ENCODE results near the gene APIP.

The APIP gene

GRCh38 chr11:34877375-34877975 lies 38.7 kb downstream of the APIP start:
- no peak for DNase-seq

DNA sequence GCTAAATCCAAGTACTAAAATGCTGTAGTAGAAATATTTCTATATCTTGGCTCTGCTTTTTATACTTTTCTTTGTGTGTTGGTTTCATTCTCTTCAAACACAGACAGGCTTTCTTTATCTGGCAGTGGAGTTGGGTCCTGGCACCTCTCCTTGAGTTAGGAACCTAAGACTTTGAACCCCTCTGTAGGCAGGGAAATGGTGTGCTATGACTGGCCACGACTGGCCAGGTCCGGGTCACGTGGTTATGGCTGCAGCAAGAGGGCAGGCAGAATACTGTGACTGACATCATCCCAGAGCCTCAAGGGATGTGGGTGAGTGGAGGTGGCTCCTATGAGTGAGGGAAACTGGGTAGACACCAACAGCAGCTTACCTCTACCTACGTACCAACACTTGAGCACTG lies 42.0 kb downstream of the APIP start:
- no peak for DNase-seq

DNA sequence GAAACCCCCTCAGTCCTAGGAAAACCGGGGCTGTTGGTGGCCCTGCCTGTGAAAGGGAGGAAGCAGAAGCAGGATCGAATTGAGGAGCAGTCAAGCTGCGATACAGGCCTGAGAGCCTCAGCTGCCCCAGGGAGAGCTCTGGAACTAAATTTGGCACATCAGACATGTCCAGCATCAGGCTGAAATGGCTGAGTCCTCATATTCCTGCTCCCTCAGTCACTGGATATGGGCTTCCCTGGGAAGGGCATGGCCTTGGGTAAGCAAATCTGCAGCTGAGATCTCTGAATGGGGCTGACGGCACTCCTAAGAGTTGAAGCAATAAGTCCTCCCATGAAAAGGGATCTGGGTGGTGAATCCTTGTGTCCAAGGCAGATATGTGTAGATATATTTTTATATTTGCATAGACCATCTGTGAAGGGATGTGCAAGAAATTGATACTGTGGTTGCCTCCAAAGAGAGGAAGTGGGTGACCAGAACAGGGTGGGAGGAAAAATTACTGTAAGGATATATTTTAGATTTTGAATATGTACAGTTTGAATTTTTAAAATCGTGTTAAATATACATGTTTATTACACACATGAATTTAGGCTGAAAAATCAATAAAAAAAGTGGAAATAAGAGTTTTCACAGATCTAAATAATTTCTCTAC lies 45.5 kb downstream of the APIP start:
- DNase-seq: no peak

GRCh38 chr11:34869425-34869824 lies 46.8 kb downstream of the APIP start:
- DNase-seq: no peak

DNA sequence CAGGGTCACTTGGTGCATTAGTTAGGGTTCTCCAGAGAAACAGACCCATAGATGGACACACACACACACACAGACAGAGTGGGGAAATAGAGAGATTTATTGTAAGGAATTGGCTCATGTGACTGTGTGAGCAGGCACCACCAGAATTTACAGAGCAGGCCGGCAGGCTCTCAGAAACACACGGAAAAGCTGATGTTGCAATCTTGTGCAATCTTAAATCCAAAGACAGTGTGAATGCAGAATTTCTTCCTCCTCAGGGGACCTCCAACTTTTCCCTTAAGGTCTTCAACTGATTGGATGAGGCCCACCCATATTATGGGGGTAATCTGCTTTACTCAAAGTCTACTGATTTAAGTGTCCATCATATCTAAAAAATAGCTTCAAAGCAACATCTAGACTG lies 49.8 kb downstream of the APIP start:
- no peak for DNase-seq

GRCh38 chr11:34865261-34865660 lies 50.9 kb downstream of the APIP start:
- DNase-seq: no peak

- no peak for DNase-seq
These were observed 51.8 kb downstream of the APIP start for GRCh38 chr11:34864424-34864823.

DNA sequence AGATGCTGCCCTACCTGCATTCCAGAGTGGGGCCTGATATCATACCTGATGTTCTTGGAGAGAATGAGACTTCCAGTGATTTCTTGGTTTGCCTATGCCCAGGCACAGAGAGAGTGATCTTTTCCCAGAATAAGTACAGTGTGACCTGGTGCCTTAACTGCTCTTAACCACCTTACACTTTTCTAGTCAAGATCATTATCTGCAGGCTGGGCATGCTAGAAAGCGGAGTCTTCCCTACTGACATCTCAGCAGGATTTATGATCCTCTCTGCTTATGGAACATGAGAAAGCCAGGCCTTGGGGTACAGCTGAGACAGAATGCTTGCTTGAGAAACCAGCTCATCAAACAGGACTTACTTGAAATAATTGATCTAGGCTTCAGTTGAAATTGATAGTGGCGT lies 53.1 kb downstream of the APIP start:
- no peak for DNase-seq

DNA sequence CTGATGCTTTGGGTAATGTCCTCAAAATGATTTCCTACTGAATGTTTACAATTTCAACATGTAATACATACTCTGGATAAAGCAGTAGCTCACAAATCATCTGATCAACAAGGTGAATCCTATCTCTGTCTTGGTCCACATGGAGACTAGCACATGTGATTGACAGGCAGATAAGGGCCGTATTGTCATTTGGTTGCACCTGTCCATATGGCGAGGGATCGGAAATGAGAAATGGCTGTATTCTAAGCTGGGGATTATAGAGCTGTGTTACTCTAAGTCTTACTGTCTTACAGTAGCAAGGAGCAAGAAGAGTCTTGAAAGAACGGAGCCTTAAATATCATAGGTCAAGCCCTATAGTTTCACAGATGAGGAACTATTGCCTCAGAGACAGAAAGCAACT lies 55.7 kb downstream of the APIP start:
- DNase-seq: no peak

GRCh38 chr11:34860034-34860433 lies 56.1 kb downstream of the APIP start:
- DNase-seq: no peak

- DNase-seq: no peak
These were observed 56.7 kb downstream of the APIP start for GRCh38 chr11:34859496-34859895.

DNA sequence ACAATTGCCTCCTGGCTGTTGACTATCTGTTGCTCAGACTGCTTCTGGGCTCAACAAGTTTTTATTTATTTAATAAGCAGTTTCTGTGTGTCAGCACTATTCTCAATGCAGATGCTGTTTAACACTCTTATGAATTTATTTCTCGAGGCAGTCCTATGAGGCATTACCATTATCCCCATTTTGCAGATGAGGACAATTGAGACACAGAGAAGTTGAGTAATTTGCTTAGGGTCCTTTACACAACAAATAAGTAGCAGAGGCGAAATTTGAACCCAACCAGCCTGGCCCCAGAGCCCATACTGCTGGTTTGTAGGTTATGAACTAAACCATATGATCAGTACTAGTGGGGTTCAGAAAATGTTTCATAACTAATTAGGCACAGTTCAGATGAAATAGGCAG lies 58.7 kb downstream of the APIP start:
- DNase-seq: no peak

- DNase-seq: no peak
These were observed 59.9 kb downstream of the APIP start for GRCh38 chr11:34856251-34856650.

- no peak for DNase-seq
These were observed 60.5 kb downstream of the APIP start for GRCh38 chr11:34855754-34856095.

GRCh38 chr11:34855021-34855753 lies 61.0 kb downstream of the APIP start:
- no peak for DNase-seq

DNA sequence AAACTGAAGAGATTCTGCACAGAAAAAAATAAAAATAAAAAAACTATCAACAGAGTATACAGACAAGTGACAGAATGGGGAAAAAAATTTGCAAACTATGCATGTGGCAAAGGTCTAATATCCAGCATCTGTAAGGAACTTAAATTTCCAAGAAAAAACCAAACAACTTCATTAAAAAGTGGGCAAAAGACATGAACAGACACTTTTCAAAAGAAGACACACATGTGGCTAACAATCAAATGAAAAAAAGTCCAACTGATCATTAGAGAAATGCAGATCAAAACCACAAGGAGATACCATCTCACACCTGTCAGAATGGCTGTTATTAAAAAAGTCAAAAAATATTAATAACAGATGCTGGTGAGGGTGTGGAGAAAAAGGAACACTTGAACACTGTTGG lies 64.3 kb downstream of the APIP start:
- DNase-seq: no peak

GRCh38 chr11:34850334-34850733 lies 65.8 kb downstream of the APIP start:
- DNase-seq: no peak

GRCh38 chr11:34846467-34846866 lies 69.7 kb downstream of the APIP start:
- no peak for DNase-seq

GRCh38 chr11:34844463-34845112 lies 71.6 kb downstream of the APIP start:
- no peak for DNase-seq

DNA sequence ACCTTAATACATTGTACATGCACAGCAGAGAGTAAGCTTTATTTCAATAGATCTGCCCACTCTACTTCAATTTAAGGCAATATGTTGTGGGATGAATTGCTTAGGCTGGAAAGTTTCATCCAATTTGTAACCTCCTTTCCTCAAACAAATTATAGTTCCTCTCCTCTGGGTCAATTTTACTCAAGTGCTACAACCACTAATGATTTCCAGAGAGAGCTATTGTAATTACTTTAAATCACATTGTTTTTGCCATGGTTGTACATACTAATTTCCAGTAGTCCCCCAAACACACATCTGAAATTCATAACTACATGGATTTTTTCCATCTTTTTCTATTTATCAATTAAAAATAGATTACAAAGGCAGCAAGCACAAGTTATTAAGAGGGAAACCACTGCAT lies 72.9 kb downstream of the APIP start:
- DNase-seq: no peak

DNA sequence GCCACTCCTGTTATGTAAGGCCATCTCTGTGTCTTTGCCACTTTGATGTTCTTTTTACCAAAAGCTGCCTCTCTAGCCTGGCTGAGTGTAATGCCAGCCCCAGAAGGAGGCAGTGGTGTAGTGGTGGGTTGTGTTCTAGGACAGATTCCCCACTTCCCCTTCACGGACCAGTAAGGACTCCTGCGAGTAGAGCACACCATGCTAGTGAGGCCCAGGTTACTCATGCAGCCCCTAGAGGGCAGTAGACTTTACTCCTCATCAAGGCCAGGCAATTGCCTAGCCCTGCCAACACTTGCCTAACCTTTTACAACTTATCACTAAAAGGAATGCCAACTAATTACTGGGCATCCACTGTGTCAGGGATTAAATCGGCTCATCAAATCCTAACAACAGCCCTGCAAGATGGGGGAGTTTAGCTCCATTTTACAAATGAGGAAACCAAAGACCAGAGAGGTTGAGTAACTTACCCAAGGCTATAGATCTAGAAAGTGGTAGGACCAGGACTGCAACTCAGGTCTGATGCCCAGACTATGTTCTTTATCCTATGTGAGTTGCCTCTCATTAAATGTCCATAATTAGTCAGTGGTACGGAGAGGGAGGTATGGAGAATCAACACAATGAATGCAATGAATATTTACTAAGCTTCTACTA lies 75.3 kb downstream of the APIP start:
- DNase-seq: no peak

DNA sequence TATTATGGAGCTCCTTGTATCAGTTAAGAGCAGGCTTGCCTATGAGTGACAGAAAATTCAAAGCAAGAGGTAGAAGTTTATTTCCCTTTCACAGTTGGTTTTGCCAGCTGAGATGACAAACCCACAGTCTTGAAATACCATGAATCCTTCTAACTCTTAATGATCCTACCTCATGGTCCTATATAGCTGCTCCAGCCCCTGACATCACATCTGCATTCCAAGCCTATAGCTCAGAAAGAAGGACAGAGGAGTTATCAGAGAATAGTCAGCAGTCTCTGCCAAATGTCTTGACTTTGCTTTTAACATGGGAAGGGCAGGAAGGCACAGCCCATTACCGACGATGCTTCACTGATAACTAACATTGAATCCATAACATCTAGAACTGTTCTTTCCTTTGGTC lies 76.2 kb downstream of the APIP start:
- DNase-seq: no peak
